Gastroesophageal sphincter (tissue), 4 donors: Measurements from ENCODE around the gene TIAM2. TPM values are rescaled to one million over a fixed set of nuclear protein-coding genes. Genes with fewer than 3 reads are reported as not detected.
A peak's percentile ranks its signal among the peaks of the same experiment; 100 is the strongest.

Experiments
- ATAC-seq: fragments of 150-250 bp; one replicate; pipeline ENCODE4 v1.9.1; 2016; ENCODE audit warnings: mild to moderate bottlenecking, moderate library complexity
- H3K27ac ChIP-seq, 4 donors: fragments of 200-600 bp; sonication (generic) in 3 of 4; 1 replicate in 3 of 4; 2 replicates in 1 of 4; pipeline ENCODE4 v1.5.1; 2016 to 2019
- H3K27me3 ChIP-seq: fragments of 200-600 bp; sonication (generic); one replicate; pipeline ENCODE4 v1.5.1; 2019
- H3K36me3 ChIP-seq, 2 donors: fragments of 200-600 bp; sonication (generic); one replicate each; pipeline ENCODE4 v1.5.1; 2019; ENCODE audit warnings: control low read depth in 1 of 2
- H3K4me1 ChIP-seq, 3 donors: fragments of 200-600 bp; sonication (generic); 1 replicate in 2 of 3; 2 replicates in 1 of 3; pipeline ENCODE4 v1.5.1; 2016 to 2019; ENCODE audit warnings: control low read depth in 2 of 3
- H3K4me3 ChIP-seq, 2 donors: fragments of 200-600 bp; sonication (generic); one replicate each; pipeline ENCODE4 v1.5.1; 2019; ENCODE audit warnings: mild to moderate bottlenecking in 1 of 2, moderate library complexity in 1 of 2
- H3K9me3 ChIP-seq, 3 donors: fragments of 200-600 bp; sonication (generic); one replicate each; pipeline ENCODE4 v1.5.1; 2017 to 2019; ENCODE audit warnings: control low read depth in 2 of 3
- CTCF ChIP-seq, 4 experiments: fragments of 200-600 bp in 2 of 4; fragments of 450-650 bp in 2 of 4; sonication (generic) in 1 of 4; IDR thresholded peaks; one replicate each; pipeline ENCODE4 v1.5.1; 2017 to 2019; ENCODE audit warnings: antibody characterized with exemption in 4 of 4, mild to moderate bottlenecking in 2 of 4, moderate library complexity in 2 of 4
- EP300 ChIP-seq: sonication (generic); formaldehyde crosslinking; IDR thresholded peaks from one replicate; pipeline ENCODE4 v1.6.1; 2017; ENCODE audit warnings: antibody characterized with exemption, mild to moderate bottlenecking
- POLR2A ChIP-seq, 2 donors: fragments of 450-650 bp; IDR thresholded peaks; one replicate each; pipeline ENCODE4 v1.6.1; 2017; ENCODE audit warnings: antibody characterized with exemption in 2 of 2, mild to moderate bottlenecking in 2 of 2, moderate library complexity in 1 of 2
- POLR2AphosphoS5 ChIP-seq: sonication (generic); formaldehyde crosslinking; IDR thresholded peaks from one replicate; pipeline ENCODE4 v1.6.1; 2017; ENCODE audit warnings: antibody characterized with exemption
- WGBS, 2 donors: methylation state at CpG; one replicate each; pipeline ENCODE4 v1.1.5; 2018; ENCODE audit warnings: low coverage in 1 of 2; 5-methylcytosine and 5-hydroxymethylcytosine counted together
- total RNA-seq, 4 donors: library from RNA; depleted of rRNA; stranded (reverse); fragments of >200 nt; gene quantifications; one replicate each; pipeline ENCODE4 v1.1.0, GENCODE V29; 2016

The TIAM2 gene
- total RNA-seq, 4 donors from 2014 or later, result 6.3 to 22.6 (median 14.2) TPM

GRCh38 chr6:155274533-155274932 lies 279.4 kb downstream of the TIAM2 start:
- WGBS, 2 donors, result 38 to 44% methylated on average over 1 of the region's 1 CpG
- no peak overlapping the region for H3K4me3 ChIP-seq
- TF ChIP-seq EP300, result no peak
- no peak for TF ChIP-seq POLR2A (IDR thresholded peaks at IDR 0.05)
- no peak for TF ChIP-seq POLR2AphosphoS5
- no peak for TF ChIP-seq CTCF (IDR thresholded peaks at IDR 0.05)
- ATAC-seq, result peak; percentile 46
- peaks cover 20 to 50% (median 21%) of the 10 kb centered on the region in 3 donors for H3K4me1 ChIP-seq
- H3K9me3 ChIP-seq, result no peaks in the 10 kb centered on the region
- peak overlapping the region; percentile 21 to 73 (median 66) for H3K27ac ChIP-seq
- H3K27me3 ChIP-seq, result no peaks in the 10 kb centered on the region
- H3K36me3 ChIP-seq, result no peaks in the 10 kb centered on the region

- Histone ChIP-seq H3K9me3 (no peaks in the 10 kb centered on the region), H3K4me3 (no peak overlapping the region), H3K27me3 (no peaks in the 10 kb centered on the region), H3K27ac (peak overlapping the region in 3 of 4 donors; percentile 58 to 72 (median 64)), H3K36me3 (peaks cover 0 to 8% of the 10 kb centered on the region in 2 donors), H3K4me1 (peaks cover 20 to 50% (median 21%) of the 10 kb centered on the region in 3 donors)
- WGBS, 2 donors, result 16 to 35% methylated on average over 5 to 7 of the region's 10 CpGs
- TF ChIP-seq CTCF (IDR thresholded peaks at IDR 0.05), result no peak
- TF ChIP-seq POLR2AphosphoS5, result no peak
- TF ChIP-seq POLR2A (IDR thresholded peaks at IDR 0.05), result no peak
- no peak for TF ChIP-seq EP300
- ATAC-seq, result peak; percentile 20
Measured at GRCh38 chr6:155275808-155276480, 280.8 kb downstream of the TIAM2 start.

- ATAC-seq, result no peak
- Histone ChIP-seq H3K27ac (peak overlapping the region in 2 of 4 donors; percentile 25 to 72), H3K36me3 (peaks cover 0 to 8% of the 10 kb centered on the region in 2 donors), H3K27me3 (no peaks in the 10 kb centered on the region), H3K4me3 (no peak overlapping the region), H3K9me3 (no peaks in the 10 kb centered on the region), H3K4me1 (peaks cover 20 to 49% (median 21%) of the 10 kb centered on the region in 3 donors)
- TF ChIP-seq CTCF (IDR thresholded peaks at IDR 0.05), result no peak
- TF ChIP-seq EP300, result no peak
- no peak for TF ChIP-seq POLR2AphosphoS5
- no peak for TF ChIP-seq POLR2A (IDR thresholded peaks at IDR 0.05)
Measured at GRCh38 chr6:155276638-155277037, 281.5 kb downstream of the TIAM2 start.

- no peak overlapping the region for H3K27ac ChIP-seq
- no peaks in the 10 kb centered on the region for H3K27me3 ChIP-seq
- H3K4me1 ChIP-seq, result peaks cover 7 to 40% (median 9%) of the 10 kb centered on the region in 3 donors
- H3K36me3 ChIP-seq, result peaks cover 0 to 8% of the 10 kb centered on the region in 2 donors
- 82 to 100% methylated on average over 2 to 5 of the region's 5 CpGs for WGBS, 2 donors
- TF ChIP-seq CTCF (IDR thresholded peaks at IDR 0.05), result no peak
- TF ChIP-seq POLR2AphosphoS5, result no peak
- TF ChIP-seq EP300, result no peak
- no peak for TF ChIP-seq POLR2A (IDR thresholded peaks at IDR 0.05)
- no peak for ATAC-seq
- H3K4me3 ChIP-seq, result no peak overlapping the region
- no peaks in the 10 kb centered on the region for H3K9me3 ChIP-seq
Measured at GRCh38 chr6:155278319-155279049, 283.4 kb downstream of the TIAM2 start.
